ENCODE results near the gene PIANP.

- TF ChIP-seq CTCF (conservative IDR thresholded peaks at IDR 0.05): no peak
- no peak for TF ChIP-seq EZH2 (IDR thresholded peaks at IDR 0.05; ENCODE audit: low read depth)
Observed at GRCh38 chr12:6694701-6695100, 5.9 kb downstream of the PIANP start.
